Left forelimb (tissue), 1 donor: Measurements from ENCODE around the gene GMPPA.

Source experiments
- DNase-seq: peaks from one replicate; pipeline ENCODE4 v3.0.0-alpha.2; 2018; ENCODE audit warnings: low spot score

GMPPA gene

GRCh38 chr2:219486380-219486959, 12.2 kb upstream of the GMPPA start:
- no peak for DNase-seq

DNA sequence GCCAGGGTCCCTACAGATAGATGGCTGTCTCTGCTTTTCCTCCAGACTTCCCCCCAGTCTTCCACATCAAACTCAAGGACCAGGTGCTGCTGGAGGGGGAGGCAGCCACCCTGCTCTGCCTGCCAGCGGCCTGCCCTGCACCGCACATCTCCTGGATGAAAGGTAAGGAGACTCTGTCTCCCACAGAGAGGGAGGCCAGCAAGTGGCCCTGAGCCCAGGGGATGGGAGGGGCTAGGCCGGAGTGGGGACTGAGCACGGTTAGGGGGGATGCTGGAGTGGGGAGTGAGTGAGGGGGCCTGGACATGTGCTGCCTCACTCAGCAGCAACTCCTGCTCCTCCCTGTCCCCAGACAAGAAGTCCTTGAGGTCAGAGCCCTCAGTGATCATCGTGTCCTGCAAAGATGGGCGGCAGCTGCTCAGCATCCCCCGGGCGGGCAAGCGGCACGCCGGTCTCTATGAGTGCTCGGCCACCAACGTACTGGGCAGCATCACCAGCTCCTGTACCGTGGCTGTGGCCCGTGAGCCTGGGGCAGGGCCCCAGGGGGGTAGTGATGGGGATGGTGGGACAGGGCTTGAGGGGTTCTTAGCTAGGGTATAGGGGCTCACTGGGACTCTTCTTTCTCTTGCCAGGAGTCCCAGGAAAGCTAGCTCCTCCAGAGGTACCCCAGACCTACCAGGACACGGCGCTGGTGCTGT, 10.4 kb upstream of the GMPPA start:
- DNase-seq: no peak

DNA sequence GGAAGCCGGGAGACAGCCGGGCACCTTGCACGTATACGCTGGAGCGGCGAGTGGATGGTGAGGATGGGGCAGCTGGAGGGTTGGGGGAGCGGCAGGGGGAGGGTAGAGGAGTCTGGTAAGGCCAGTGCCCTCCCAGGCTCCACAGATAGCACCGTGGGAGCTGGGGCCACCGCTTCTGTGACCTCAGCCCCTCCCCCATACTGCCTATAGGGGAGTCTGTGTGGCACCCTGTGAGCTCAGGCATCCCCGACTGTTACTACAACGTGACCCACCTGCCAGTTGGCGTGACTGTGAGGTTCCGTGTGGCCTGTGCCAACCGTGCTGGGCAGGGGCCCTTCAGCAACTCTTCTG, 9.9 kb upstream of the GMPPA start:
- no peak for DNase-seq

GRCh38 chr2:219489315-219489714, 9.4 kb upstream of the GMPPA start:
- no peak for DNase-seq

GRCh38 chr2:219490186-219490585, 8.5 kb upstream of the GMPPA start:
- no peak for DNase-seq

- no peak for DNase-seq
Observed at GRCh38 chr2:219490600-219491130, 8.0 kb upstream of the GMPPA start.

DNA sequence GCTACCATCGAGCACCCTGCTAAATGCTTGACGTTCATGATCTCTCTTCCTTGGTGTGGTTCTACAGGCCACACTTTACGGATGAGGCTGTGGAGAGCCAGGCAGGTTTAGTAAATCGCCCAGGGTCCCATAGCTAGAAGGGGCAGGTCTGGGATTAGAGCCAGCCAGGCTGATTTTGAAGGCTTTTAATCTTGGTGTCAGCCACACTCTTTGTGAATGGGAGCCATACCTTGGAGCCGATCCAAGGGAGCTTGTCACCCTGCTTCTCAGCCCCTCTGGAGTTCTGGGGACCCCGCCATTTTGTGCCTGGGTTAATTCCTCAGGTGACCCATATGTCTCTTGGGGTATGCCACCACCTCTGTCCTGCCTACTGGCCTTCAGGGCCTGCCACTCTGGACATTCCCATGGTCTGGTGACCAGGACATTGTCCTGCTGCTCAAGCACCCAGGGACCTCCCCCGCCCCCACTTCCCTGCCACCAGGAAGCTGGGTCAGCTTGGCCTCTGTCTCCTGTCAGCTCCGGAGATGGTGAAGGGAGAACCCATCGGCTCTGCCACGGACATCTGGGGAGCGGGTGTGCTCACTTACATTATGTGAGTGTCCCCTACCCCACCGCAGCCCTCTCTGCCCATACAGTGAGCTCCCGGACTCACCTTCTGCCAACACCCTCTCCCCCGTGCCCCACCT, 7.3 kb upstream of the GMPPA start:
- DNase-seq: no peak

DNA sequence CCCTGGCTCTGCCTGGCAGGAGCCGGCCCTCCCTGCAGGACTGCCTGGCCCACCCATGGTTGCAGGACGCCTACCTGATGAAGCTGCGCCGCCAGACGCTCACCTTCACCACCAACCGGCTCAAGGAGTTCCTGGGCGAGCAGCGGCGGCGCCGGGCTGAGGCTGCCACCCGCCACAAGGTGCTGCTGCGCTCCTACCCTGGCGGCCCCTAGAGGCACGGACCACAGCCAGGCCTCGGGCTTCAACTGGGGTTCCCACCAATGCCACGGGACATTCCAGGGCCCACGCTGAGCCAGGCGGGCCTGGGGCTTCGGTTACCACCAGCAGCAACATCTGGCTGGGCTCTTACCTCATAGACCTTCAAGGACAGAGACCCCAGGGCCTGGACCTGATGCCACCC, 6.1 kb upstream of the GMPPA start:
- no peak for DNase-seq

DNA sequence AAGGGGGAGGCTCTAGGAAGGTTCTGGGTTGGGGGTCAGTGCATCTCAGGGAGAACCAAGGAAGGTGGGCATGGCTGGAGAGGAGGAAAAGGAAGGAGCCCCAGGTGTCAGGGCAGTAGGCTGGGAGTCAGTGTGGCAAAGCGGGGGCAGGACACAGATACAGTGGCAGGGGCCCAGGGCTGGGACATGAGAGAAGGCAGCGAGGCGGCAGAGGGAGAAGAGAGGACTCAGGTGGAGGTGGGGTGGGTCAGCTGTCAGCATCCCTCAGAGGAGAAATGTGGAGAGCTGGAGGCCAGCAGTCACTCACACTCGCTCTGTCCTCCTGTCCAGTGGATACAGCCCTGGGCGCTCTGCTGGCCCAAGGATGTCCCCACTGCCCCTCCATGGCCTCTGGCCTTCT, 5.6 kb upstream of the GMPPA start:
- DNase-seq: no peak

- DNase-seq: no peak
Observed at GRCh38 chr2:219494952-219495530, 3.6 kb upstream of the GMPPA start.

GRCh38 chr2:219495531-219496122, 3.1 kb upstream of the GMPPA start:
- DNase-seq: no peak

- no peak for DNase-seq
Observed at GRCh38 chr2:219496247-219496824, 2.4 kb upstream of the GMPPA start.

- DNase-seq: no peak
Observed at GRCh38 chr2:219496825-219497494, 1.7 kb upstream of the GMPPA start.

- DNase-seq: peak; percentile 85
Observed at GRCh38 chr2:219497495-219498279, 1.0 kb upstream of the GMPPA start.

- no peak for DNase-seq
Observed at GRCh38 chr2:219499058-219499307, 292 bp downstream of the GMPPA start.

DNA sequence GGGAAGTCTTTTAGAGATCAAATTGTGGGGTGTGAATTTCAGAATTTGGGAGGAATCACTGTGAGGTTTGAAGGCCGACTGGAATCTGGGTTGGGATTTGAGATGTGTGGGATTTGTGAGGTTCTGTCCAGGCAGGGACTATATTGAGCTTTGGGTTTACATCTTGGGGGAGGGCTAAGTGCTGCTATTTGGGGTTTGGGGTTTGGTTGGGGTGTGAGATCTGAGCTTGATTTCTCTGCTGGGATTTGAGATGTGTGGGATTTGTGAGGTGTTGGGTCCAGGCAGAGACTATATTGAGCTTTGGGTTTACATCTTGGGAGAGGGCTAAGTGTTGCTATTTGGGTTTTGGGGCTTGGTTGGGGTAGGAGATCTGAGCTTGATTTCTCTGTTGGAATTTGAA, 864 bp downstream of the GMPPA start:
- DNase-seq: no peak

DNA sequence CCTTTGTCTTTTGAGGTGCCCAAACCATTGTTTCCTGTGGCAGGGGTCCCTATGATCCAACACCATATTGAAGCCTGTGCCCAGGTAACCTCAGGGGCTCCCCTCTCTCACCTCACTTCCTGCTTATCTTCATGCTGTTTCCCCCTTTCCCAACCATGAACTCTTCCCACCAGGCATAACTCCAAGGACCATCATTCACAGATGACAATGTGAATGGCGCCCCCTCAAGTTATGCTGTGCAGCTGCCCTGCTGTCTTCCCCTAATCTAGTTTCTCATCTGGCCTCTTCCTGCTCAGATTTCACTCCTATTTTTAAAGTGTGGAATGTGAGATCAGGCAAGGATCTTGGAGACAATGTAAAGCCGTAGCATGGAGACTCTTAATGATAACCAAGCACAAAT, 1.4 kb downstream of the GMPPA start:
- no peak for DNase-seq

DNA sequence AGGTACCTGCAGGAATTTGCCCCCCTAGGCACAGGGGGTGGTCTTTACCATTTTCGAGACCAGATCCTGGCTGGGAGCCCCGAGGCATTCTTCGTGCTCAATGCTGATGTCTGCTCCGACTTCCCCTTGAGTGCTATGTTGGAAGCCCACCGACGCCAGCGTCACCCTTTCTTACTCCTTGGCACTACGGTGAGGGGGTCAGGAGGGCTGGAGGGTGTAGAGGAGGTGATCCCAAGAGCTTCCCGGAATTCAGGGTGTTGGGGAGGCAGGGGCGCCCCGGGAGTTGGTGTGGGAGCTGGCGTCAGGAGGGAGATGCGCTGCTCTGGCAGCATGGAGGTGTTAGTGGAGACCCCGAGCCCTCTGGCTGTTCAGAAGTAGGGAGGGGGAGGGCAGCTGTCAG, 3.2 kb downstream of the GMPPA start:
- DNase-seq: no peak

DNA sequence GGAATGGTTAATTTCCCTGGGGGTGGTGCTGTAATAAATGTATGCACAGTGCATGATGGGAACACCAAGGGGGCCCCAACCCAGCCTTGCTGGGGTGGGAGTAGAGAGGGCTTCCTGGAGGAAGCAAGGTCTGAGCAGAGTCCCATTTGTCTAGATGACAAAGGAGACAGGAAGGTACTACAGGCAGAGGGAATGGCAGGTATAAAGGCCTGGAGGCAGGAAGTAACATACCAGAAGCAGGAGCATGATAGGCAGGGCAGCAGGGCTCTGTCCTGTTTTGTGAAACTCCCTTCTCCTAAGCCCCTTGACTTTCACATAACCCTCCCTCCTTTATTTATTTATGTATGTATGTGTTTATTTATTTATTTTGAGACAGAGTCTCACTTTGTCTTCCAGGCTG, 3.9 kb downstream of the GMPPA start:
- DNase-seq: no peak

DNA sequence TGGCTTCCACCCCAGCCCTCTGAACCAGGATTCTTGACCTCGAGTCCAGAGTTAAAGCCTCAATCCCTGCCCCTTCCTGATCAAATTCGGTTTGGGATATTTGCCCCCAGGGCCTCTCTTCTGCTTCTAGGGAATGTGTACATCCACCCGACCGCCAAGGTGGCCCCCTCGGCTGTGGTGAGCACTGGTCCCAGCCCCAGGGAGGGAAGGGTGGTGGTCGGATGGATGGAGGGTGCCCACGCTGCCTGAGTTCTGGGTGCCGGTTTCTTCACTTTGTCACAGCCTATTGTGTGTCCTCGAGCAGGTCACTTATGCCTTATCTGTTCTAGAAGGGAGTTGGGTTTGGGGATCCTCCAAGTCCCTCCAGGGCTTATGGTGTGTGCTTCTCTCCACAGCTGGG, 6.9 kb downstream of the GMPPA start:
- no peak for DNase-seq

DNA sequence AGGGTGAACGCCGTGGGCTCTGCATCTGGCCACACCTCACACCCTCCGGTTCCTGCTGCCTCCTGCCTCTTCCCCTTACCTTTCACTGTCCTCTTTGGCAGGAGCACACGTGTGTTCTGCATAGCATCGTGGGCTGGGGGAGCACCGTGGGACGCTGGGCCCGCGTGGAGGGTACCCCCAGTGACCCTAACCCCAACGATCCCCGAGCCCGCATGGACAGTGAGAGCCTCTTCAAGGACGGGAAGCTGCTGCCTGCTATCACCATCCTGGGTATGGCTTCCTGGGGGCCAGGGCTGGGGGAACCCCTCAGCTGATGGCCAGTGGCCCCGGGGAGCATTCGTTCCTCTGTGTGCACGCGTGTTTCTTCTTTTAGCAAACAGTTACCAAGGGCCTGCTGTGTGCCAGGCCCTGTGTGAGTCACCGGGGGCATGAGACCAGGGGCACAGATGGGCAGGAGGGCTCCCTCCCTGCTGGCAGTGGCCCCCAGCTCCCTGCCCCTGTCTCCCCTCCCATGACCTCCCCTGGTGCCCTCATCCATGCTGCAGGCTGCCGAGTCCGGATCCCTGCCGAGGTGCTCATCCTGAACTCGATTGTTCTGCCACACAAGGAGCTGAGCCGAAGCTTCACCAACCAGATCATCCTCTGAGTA, 7.6 kb downstream of the GMPPA start:
- DNase-seq: no peak
